SJSA1 (cell line): ENCODE data around the gene DENND2D. TPM values are rescaled to one million over a fixed set of nuclear protein-coding genes. Genes with fewer than 3 reads are reported as not detected.

Source experiments
- DNase-seq, 2 experiments: peaks; one replicate each; pipeline ENCODE4 v3.0.0-alpha.2; 2015 to 2020; ENCODE audit warnings: low spot score in 2 of 2, low read depth in 1 of 2
- H3K27ac ChIP-seq: fragments of 250-450 bp; sonication (Bioruptor Pico); 2 replicates; pipeline ENCODE4 v1.5.1; 2020; ENCODE audit warnings: mild to moderate bottlenecking, moderate library complexity
- H3K27me3 ChIP-seq: fragments of 250-450 bp; sonication (Bioruptor Pico); replicated peaks from 2 replicates; pipeline ENCODE4 v1.5.1; 2020; ENCODE audit warnings: mild to moderate bottlenecking, moderate library complexity
- H3K36me3 ChIP-seq: fragments of 250-450 bp; sonication (Bioruptor Pico); 2 replicates; pipeline ENCODE4 v1.5.1; 2020; ENCODE audit warnings: mild to moderate bottlenecking
- H3K4me1 ChIP-seq: fragments of 250-450 bp; sonication (Bioruptor Pico); replicated peaks from 2 replicates; pipeline ENCODE4 v1.6.1; 2021; ENCODE audit warnings: mild to moderate bottlenecking
- H3K4me3 ChIP-seq: fragments of 250-450 bp; sonication (Bioruptor Pico); 2 replicates; pipeline ENCODE4 v1.5.1; 2020; ENCODE audit warnings: mild to moderate bottlenecking
- H3K9me3 ChIP-seq: fragments of 250-450 bp; sonication (Bioruptor Pico); replicated peaks from 2 replicates; pipeline ENCODE4 v1.5.1; 2020; ENCODE audit warnings: mild to moderate bottlenecking
- total RNA-seq: library from RNA; depleted of rRNA; stranded (reverse); fragments of >200 nt; shearing (Covaris generic); gene quantifications from 2 replicates; pipeline ENCODE4 v1.2.3, GENCODE V29; 2014

Gene DENND2D
- total RNA-seq, 1 experiment from 2014 or later = not detected

GRCh38 chr1:111192074-111192473, 8.4 kb downstream of the DENND2D start:
- no peaks in the 10 kb centered on the region for H3K27me3 ChIP-seq
- H3K27ac ChIP-seq = no peak overlapping the region
- no peak overlapping the region for H3K4me3 ChIP-seq
- H3K4me1 ChIP-seq = no peaks in the 10 kb centered on the region
- DNase-seq = no peak
- H3K36me3 ChIP-seq = peaks cover 2% of the 10 kb centered on the region
- H3K9me3 ChIP-seq = no peaks in the 10 kb centered on the region

- DNase-seq = no peak
- H3K4me1 ChIP-seq = no peaks in the 10 kb centered on the region
- no peaks in the 10 kb centered on the region for H3K27me3 ChIP-seq
- H3K4me3 ChIP-seq = no peak overlapping the region
- peaks cover 8% of the 10 kb centered on the region for H3K36me3 ChIP-seq
- no peak overlapping the region for H3K27ac ChIP-seq
- H3K9me3 ChIP-seq = no peaks in the 10 kb centered on the region
Measured at GRCh38 chr1:111191496-111191895, 8.9 kb downstream of the DENND2D start.

GRCh38 chr1:111190931-111191451, 9.5 kb downstream of the DENND2D start:
- H3K4me1 ChIP-seq = no peaks in the 10 kb centered on the region
- no peaks in the 10 kb centered on the region for H3K9me3 ChIP-seq
- peaks cover 11% of the 10 kb centered on the region for H3K36me3 ChIP-seq
- H3K4me3 ChIP-seq = no peak overlapping the region
- H3K27ac ChIP-seq = no peak overlapping the region
- no peak for DNase-seq
- H3K27me3 ChIP-seq = no peaks in the 10 kb centered on the region

GRCh38 chr1:111184663-111185062, 15.8 kb downstream of the DENND2D start:
- no peak overlapping the region for H3K27ac ChIP-seq
- H3K4me1 ChIP-seq = no peaks in the 10 kb centered on the region
- H3K4me3 ChIP-seq = no peak overlapping the region
- H3K27me3 ChIP-seq = no peaks in the 10 kb centered on the region
- no peak for DNase-seq
- H3K9me3 ChIP-seq = no peaks in the 10 kb centered on the region
- peaks cover 31% of the 10 kb centered on the region for H3K36me3 ChIP-seq

- no peaks in the 10 kb centered on the region for H3K27me3 ChIP-seq
- H3K4me3 ChIP-seq = no peak overlapping the region
- peaks cover 31% of the 10 kb centered on the region for H3K36me3 ChIP-seq
- no peaks in the 10 kb centered on the region for H3K4me1 ChIP-seq
- no peaks in the 10 kb centered on the region for H3K9me3 ChIP-seq
- H3K27ac ChIP-seq = no peak overlapping the region
- no peak for DNase-seq
Measured at GRCh38 chr1:111183308-111184069, 17.0 kb downstream of the DENND2D start.

GRCh38 chr1:111182052-111182451, 18.4 kb downstream of the DENND2D start:
- DNase-seq = no peak
- no peaks in the 10 kb centered on the region for H3K27me3 ChIP-seq
- H3K4me3 ChIP-seq = no peak overlapping the region
- no peak overlapping the region for H3K27ac ChIP-seq
- H3K36me3 ChIP-seq = peaks cover 28% of the 10 kb centered on the region
- H3K4me1 ChIP-seq = no peaks in the 10 kb centered on the region
- no peaks in the 10 kb centered on the region for H3K9me3 ChIP-seq

GRCh38 chr1:111179968-111180533, 20.4 kb downstream of the DENND2D start:
- no peak for DNase-seq
- H3K36me3 ChIP-seq = peaks cover 20% of the 10 kb centered on the region; the same call in 1 of the 2 replicates
- no peaks in the 10 kb centered on the region for H3K9me3 ChIP-seq
- no peaks in the 10 kb centered on the region for H3K27me3 ChIP-seq
- H3K4me3 ChIP-seq = no peak overlapping the region
- H3K4me1 ChIP-seq = no peaks in the 10 kb centered on the region
- no peak overlapping the region for H3K27ac ChIP-seq

- DNase-seq = no peak
- H3K27me3 ChIP-seq = no peaks in the 10 kb centered on the region
- no peak overlapping the region for H3K4me3 ChIP-seq
- H3K36me3 ChIP-seq = peaks cover 13% of the 10 kb centered on the region; the same call in 1 of the 2 replicates
- no peak overlapping the region for H3K27ac ChIP-seq
- H3K4me1 ChIP-seq = no peaks in the 10 kb centered on the region
- no peaks in the 10 kb centered on the region for H3K9me3 ChIP-seq
Measured at GRCh38 chr1:111176678-111177077, 23.8 kb downstream of the DENND2D start.

- no peak for DNase-seq
- H3K4me1 ChIP-seq = no peaks in the 10 kb centered on the region
- no peaks in the 10 kb centered on the region for H3K9me3 ChIP-seq
- H3K4me3 ChIP-seq = no peak overlapping the region
- H3K36me3 ChIP-seq = peaks cover 13% of the 10 kb centered on the region; the same call in 1 of the 2 replicates
- no peaks in the 10 kb centered on the region for H3K27me3 ChIP-seq
- no peak overlapping the region for H3K27ac ChIP-seq
Measured at GRCh38 chr1:111175349-111175748, 25.1 kb downstream of the DENND2D start.

GRCh38 chr1:111174070-111174469, 26.4 kb downstream of the DENND2D start:
- Histone ChIP-seq H3K27ac (no peak overlapping the region), H3K27me3 (no peaks in the 10 kb centered on the region), H3K4me1 (no peaks in the 10 kb centered on the region), H3K9me3 (no peaks in the 10 kb centered on the region), H3K4me3 (no peak overlapping the region), H3K36me3 (peaks cover 13% of the 10 kb centered on the region; the same call in 1 of the 2 replicates)
- no peak for DNase-seq

GRCh38 chr1:111172463-111172862, 28.0 kb downstream of the DENND2D start:
- no peak for DNase-seq
- no peak overlapping the region for H3K4me3 ChIP-seq
- H3K4me1 ChIP-seq = no peaks in the 10 kb centered on the region
- no peak overlapping the region for H3K27ac ChIP-seq
- H3K9me3 ChIP-seq = no peaks in the 10 kb centered on the region
- H3K27me3 ChIP-seq = no peaks in the 10 kb centered on the region
- H3K36me3 ChIP-seq = peaks cover 22% of the 10 kb centered on the region

GRCh38 chr1:111164151-111164550, 36.3 kb downstream of the DENND2D start:
- H3K9me3 ChIP-seq = no peaks in the 10 kb centered on the region
- DNase-seq = no peak
- no peak overlapping the region for H3K4me3 ChIP-seq
- H3K27me3 ChIP-seq = no peaks in the 10 kb centered on the region
- H3K4me1 ChIP-seq = no peaks in the 10 kb centered on the region
- H3K36me3 ChIP-seq = peaks cover 33% of the 10 kb centered on the region
- no peak overlapping the region for H3K27ac ChIP-seq

- H3K4me3 ChIP-seq = no peak overlapping the region
- DNase-seq = no peak
Measured at GRCh38 chr1:111163363-111163762, 37.1 kb downstream of the DENND2D start.

GRCh38 chr1:111162488-111162880, 38.0 kb downstream of the DENND2D start:
- Histone ChIP-seq H3K9me3 (no peaks in the 10 kb centered on the region), H3K4me3 (no peak overlapping the region), H3K27me3 (no peaks in the 10 kb centered on the region), H3K36me3 (peaks cover 29% of the 10 kb centered on the region), H3K27ac (no peak overlapping the region), H3K4me1 (no peaks in the 10 kb centered on the region)
- no peak for DNase-seq

More at GRCh38 chr1:111163363-111163762, 37.1 kb downstream of the DENND2D start:
- Histone ChIP-seq H3K27ac (no peak overlapping the region), H3K36me3 (peaks cover 29% of the 10 kb centered on the region), H3K4me1 (no peaks in the 10 kb centered on the region), H3K9me3 (no peaks in the 10 kb centered on the region), H3K27me3 (no peaks in the 10 kb centered on the region)
